ENCODE measurements around the gene TMEM86B. TPM values are rescaled to one million over a fixed set of nuclear protein-coding genes. Genes with fewer than 3 reads are reported as not detected.

Gene TMEM86B
- total RNA-seq, 1 donor from 2014 or later = 2.9 TPM

DNA sequence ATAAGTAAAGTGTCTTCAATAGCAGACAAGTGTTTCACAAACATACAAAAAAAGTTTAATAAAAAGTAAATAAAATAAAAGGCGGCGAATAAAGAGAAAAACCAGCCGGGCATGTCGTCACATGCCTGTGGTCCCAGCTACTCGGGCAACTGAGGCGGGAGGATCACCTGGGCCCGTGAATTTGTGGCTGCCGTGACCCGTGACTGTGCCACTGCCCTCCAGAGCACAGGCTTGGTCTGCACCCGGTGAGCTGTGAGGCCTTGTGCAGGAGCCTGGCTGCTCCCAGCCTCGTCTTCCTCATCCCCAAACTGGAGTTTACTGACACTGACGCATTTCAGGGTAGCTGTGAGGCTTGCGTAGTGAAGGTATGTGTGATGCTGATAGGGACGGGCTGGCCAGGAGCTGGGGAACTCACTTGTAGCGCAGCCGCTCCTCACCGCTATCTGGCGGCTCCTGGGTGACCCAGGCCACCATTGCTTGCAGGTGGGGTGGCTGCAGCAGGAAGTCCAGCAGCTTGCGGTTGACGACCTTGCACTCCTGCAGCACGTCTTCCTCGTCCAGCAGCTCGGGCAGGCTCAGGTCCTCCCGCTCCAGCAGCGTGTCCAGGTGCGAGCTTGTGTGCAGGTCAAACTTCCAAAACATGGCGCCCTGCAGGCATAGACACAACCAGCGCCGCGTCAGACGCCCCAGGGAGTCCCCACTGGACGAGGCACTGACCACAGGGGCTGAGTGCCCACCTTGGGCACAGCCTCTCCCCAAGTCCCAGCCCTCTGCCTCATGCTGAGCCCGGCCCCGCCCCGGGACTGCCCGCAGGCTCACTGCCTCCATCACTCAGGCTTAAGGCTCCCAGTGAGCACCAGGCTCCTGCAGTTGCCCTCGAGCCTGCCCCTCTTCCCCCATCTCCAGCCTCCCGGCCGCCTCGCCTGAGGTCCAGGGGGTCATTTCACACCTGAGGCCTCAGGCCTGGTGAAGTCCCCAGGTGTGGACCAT, 18.2 kb upstream of the TMEM86B start:
- no peak for DNase-seq (ENCODE audit: extremely low spot score in 2 of 2)
- H3K4me3 ChIP-seq = no peak overlapping the region
- intact Hi-C loops (cut with DNase I) = no loop called here
- TF ChIP-seq POLR2AphosphoS5 (IDR thresholded peaks at IDR 0.05; ENCODE audit: insufficient read depth in 1 of 2, low read depth in 1 of 2) (no peak), POLR2A (IDR thresholded peaks at IDR 0.05) (no peak)
- TF ChIP-seq, protein P1, sequence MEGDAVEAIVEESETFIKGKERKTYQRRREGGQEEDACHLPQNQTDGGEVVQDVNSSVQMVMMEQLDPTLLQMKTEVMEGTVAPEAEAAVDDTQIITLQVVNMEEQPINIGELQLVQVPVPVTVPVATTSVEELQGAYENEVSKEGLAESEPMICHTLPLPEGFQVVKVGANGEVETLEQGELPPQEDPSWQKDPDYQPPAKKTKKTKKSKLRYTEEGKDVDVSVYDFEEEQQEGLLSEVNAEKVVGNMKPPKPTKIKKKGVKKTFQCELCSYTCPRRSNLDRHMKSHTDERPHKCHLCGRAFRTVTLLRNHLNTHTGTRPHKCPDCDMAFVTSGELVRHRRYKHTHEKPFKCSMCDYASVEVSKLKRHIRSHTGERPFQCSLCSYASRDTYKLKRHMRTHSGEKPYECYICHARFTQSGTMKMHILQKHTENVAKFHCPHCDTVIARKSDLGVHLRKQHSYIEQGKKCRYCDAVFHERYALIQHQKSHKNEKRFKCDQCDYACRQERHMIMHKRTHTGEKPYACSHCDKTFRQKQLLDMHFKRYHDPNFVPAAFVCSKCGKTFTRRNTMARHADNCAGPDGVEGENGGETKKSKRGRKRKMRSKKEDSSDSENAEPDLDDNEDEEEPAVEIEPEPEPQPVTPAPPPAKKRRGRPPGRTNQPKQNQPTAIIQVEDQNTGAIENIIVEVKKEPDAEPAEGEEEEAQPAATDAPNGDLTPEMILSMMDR (IDR thresholded peaks at IDR 0.05) = no peak
- H3K27ac ChIP-seq = no peak overlapping the region
- no peaks in the 10 kb centered on the region for H3K27me3 ChIP-seq
- H3K9me3 ChIP-seq = no peaks in the 10 kb centered on the region
- H3K4me1 ChIP-seq = peaks cover 28% of the 10 kb centered on the region
- H3K36me3 ChIP-seq = peaks cover 0 to 47% of the 10 kb centered on the region in 2 donors

DNA sequence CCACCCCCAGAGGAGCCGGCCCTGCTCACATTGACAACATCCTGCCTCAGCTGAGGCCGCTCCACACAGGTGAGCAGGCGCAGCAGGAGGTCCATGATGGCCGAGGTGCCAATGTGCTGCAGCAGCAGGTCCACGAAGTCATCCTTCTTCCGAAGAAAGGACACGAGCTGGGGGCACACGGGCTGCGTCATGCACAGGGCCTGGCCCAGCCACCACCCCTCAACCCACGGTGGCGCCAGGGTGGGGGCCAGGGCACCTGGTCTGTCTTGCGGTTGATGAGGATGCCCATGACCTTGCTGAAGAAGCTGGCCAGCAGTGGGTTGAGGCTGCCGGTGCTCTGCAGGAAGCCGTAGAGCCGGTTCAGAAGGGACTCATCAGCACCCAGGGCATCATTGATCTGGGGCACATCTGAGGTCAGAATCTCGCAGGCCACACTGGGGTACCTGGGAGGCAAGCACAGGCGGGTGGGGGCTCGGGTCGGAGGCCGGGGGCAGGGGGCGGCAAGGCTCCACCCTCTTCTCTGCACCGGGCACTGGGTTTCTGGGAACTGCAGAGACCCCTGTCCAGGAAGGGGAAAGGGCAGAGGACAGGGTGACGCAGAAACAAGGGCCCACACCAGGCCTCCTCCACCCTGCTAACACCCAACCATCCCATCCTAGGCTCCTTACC, 16.8 kb upstream of the TMEM86B start:
- intact Hi-C loops (cut with DNase I) = no loop called here
- no peaks in the 10 kb centered on the region for H3K9me3 ChIP-seq
- H3K4me1 ChIP-seq = peaks cover 14% of the 10 kb centered on the region
- H3K36me3 ChIP-seq = peaks cover 0 to 59% of the 10 kb centered on the region in 2 donors
- H3K27me3 ChIP-seq = no peaks in the 10 kb centered on the region
- no peak overlapping the region for H3K27ac ChIP-seq
- no peak overlapping the region for H3K4me3 ChIP-seq
- no peak for DNase-seq (ENCODE audit: extremely low spot score in 2 of 2)
- no peak for TF ChIP-seq POLR2AphosphoS5 (IDR thresholded peaks at IDR 0.05; ENCODE audit: insufficient read depth in 1 of 2, low read depth in 1 of 2)
- TF ChIP-seq, protein P1 (IDR thresholded peaks at IDR 0.05) = no peak
- TF ChIP-seq POLR2A (IDR thresholded peaks at IDR 0.05) = no peak

DNA sequence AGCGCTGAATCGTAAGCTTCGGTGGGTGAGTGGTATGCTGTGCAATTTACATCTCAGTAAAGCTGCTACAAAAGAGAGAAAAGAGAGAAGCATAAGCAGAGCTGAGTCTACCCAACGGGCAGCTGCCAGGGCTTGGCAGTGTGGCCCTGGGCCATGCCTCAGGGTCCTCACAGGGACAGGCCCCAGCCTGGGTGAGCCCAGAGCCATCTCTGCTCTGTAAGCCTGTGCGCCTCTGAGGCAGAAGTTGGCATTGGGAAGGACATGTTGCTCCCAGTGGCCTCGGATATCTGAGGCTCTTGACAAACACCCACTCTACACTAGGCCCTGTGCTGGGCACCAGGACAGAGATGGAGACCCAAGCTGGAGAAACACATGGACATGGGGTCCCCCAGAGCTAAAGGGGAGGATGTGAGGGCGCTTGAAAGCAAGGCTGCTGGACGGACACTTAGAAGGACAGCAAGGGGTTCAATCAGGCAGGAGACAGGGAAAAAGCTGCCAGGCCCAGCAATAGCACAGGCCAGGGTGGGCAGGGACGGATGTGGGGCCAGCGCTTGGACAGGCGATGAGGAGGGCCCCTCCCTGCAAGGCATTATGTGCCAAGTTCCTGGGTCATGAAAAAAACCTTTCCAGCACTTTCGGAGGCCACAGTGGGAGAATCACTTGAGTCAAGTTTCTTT, 15.6 kb upstream of the TMEM86B start:
- H3K36me3 ChIP-seq = peaks cover 0 to 72% of the 10 kb centered on the region in 2 donors
- intact Hi-C loops (cut with DNase I) = no loop called here

DNA sequence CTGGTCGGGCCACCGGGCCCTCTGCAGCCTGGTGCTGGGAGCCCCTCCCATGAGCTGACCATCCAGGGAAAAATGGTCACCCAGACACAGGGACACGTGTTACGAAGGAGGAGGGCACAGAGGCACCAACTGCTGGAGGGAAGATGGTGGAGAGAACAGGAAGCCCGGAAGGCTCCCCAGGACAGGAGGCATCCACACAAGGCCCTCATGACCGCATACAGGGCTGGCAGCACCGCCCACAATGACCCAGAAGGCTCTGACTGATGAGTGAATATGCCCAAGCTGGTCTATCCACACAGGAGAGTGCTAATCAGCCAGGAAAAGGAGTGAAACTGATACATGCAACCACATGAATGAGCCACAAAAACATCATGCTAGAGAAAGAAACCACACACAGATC, 14.0 kb upstream of the TMEM86B start:
- no peaks in the 10 kb centered on the region for H3K4me1 ChIP-seq
- no peaks in the 10 kb centered on the region for H3K9me3 ChIP-seq
- H3K36me3 ChIP-seq = peaks cover 0 to 88% of the 10 kb centered on the region in 2 donors
- H3K27ac ChIP-seq = no peak overlapping the region
- H3K27me3 ChIP-seq = no peaks in the 10 kb centered on the region
- no peak for DNase-seq (ENCODE audit: extremely low spot score in 2 of 2)
- no peak for TF ChIP-seq POLR2A (IDR thresholded peaks at IDR 0.05)
- TF ChIP-seq POLR2AphosphoS5 (IDR thresholded peaks at IDR 0.05; ENCODE audit: insufficient read depth in 1 of 2, low read depth in 1 of 2) = no peak
- TF ChIP-seq, protein P1 (IDR thresholded peaks at IDR 0.05) = no peak
- no peak overlapping the region for H3K4me3 ChIP-seq
- intact Hi-C loops (cut with DNase I) = no loop called here

More for the DNA sequence above, 15.6 kb upstream of the TMEM86B start:
- Histone ChIP-seq H3K4me3 (no peak overlapping the region), H3K27ac (no peak overlapping the region), H3K9me3 (no peaks in the 10 kb centered on the region), H3K27me3 (no peaks in the 10 kb centered on the region), H3K4me1 (peaks cover 2% of the 10 kb centered on the region)
- TF ChIP-seq POLR2AphosphoS5 (IDR thresholded peaks at IDR 0.05; ENCODE audit: insufficient read depth in 1 of 2, low read depth in 1 of 2) (no peak), POLR2A (IDR thresholded peaks at IDR 0.05) (no peak)
- TF ChIP-seq, protein P1 (IDR thresholded peaks at IDR 0.05) = no peak
- no peak for DNase-seq (ENCODE audit: extremely low spot score in 2 of 2)

All from vagina (tissue), 2 donors.